Colonic mucosa (tissue), 4 donors: ENCODE data around the gene ZFHX3. TPM values are rescaled to one million over a fixed set of nuclear protein-coding genes. Genes with fewer than 3 reads are reported as not detected.

ENCODE experiments used
- DNase-seq: peaks from one replicate; pipeline ENCODE4 v3.0.0-alpha.2; 2020
- H3K27ac ChIP-seq: fragments of 200-600 bp; one replicate; pipeline ENCODE4 v1.8.0; 2021
- H3K27me3 ChIP-seq: fragments of 200-600 bp; one replicate; pipeline ENCODE4 v1.8.0; 2021
- H3K36me3 ChIP-seq: fragments of 200-600 bp; one replicate; pipeline ENCODE4 v1.8.0; 2021
- H3K4me1 ChIP-seq: fragments of 200-600 bp; one replicate; pipeline ENCODE4 v1.8.0; 2021; ENCODE audit warnings: mild to moderate bottlenecking
- H3K4me3 ChIP-seq: fragments of 200-600 bp; one replicate; pipeline ENCODE4 v1.8.0; 2021
- H3K9ac ChIP-seq, 2 donors: one replicate each; pipeline ENCODE4 v1.7.0; 2013; ENCODE audit warnings: control low read depth in 2 of 2, low read depth in 2 of 2, low read length in 2 of 2
- H3K9me3 ChIP-seq: fragments of 200-600 bp; one replicate; pipeline ENCODE4 v1.8.0; 2021
- intact Hi-C: fragments of 100-400 bp; cut with DNase I; formaldehyde crosslinking; loops from one replicate; pipeline ENCODE4 v1.14.1; 2022
- total RNA-seq, 2 donors: library from RNA; stranded (reverse); fragmentation: NEBNext Ultra II Directional in 1 of 2; extraction: Animal tissue kit (Norgen Biotek cat#: 25700) in 1 of 2; gene quantifications; one replicate each; pipeline ENCODE4 v1.2.1, GENCODE V29; 2021
- TF ChIP-seq, protein P1 (sequence below): fragments of 200-600 bp; IDR thresholded peaks from one replicate; pipeline ENCODE4 v1.8.0; 2022; ENCODE audit warnings: antibody characterized with exemption, mild to moderate bottlenecking
- donor health status: healthy.
- donor health status: DM: no; HTN: no; CAD: no.
- donor health status: DM: no; HTN: no; CAD: no.

ZFHX3 gene
- total RNA-seq, 2 donors from 2014 or later, result 10.5 to 12.8 TPM

- no peak overlapping the region for H3K9ac ChIP-seq
- intact Hi-C loops, result no loop called here
Observed at GRCh38 chr16:73051226-73051625, 3.3 kb upstream of the ZFHX3 start.

DNA sequence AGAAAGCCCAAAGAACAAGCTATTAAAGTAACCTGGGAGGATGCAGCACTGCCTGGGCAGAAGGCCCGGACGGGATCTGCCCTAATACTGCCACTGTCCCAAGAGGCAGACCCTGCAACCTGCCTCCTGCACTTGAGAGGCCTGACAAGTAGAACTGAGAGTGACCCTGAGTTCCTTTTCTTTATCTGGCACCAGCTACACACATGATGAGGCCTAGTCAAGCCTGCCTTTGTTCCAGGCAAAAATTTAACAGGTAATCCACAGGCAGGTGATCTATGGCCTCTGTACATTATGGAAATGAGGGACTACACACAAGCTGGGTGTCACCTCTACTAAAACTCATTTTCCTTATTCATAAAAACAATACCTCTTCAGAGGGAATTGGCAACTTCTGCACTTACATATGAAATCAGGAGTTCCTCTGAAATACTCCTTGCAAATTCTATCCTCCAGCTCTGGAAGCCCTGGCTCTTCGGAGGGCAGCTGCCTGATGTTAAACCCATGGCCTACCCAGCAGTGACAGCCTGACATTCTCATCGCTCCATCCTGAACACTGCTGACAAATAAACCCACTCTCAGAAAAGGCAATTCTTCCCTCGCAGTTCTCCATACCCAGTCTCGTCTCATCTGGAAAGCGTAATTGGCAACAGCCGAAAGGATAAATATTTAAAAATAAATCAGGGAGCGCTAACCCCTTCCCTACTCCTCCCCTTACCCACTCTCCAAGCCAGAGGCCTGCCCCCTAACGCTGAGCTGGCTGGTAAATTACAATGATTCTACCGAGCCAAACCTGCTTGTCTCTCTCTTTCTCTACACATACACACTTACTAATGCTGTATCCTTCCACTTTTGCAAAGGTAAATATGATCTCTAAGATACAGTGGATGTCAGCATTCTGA is 2.5 kb upstream of the ZFHX3 start:
- no peak for DNase-seq
- H3K9me3 ChIP-seq, result no peaks in the 10 kb centered on the region
- no peaks in the 10 kb centered on the region for H3K36me3 ChIP-seq
- TF ChIP-seq, protein P1, sequence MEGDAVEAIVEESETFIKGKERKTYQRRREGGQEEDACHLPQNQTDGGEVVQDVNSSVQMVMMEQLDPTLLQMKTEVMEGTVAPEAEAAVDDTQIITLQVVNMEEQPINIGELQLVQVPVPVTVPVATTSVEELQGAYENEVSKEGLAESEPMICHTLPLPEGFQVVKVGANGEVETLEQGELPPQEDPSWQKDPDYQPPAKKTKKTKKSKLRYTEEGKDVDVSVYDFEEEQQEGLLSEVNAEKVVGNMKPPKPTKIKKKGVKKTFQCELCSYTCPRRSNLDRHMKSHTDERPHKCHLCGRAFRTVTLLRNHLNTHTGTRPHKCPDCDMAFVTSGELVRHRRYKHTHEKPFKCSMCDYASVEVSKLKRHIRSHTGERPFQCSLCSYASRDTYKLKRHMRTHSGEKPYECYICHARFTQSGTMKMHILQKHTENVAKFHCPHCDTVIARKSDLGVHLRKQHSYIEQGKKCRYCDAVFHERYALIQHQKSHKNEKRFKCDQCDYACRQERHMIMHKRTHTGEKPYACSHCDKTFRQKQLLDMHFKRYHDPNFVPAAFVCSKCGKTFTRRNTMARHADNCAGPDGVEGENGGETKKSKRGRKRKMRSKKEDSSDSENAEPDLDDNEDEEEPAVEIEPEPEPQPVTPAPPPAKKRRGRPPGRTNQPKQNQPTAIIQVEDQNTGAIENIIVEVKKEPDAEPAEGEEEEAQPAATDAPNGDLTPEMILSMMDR, result no peak
- peaks cover 11% of the 10 kb centered on the region for H3K4me1 ChIP-seq
- no peak overlapping the region for H3K4me3 ChIP-seq
- peak overlapping the region; percentile 37 to 74 for H3K9ac ChIP-seq
- H3K27ac ChIP-seq, result peak overlapping the region; percentile 52
- intact Hi-C loops, result no loop called here
- no peaks in the 10 kb centered on the region for H3K27me3 ChIP-seq

More at GRCh38 chr16:73051226-73051625, 3.3 kb upstream of the ZFHX3 start:
- Histone ChIP-seq H3K9me3 (no peaks in the 10 kb centered on the region), H3K4me1 (peaks cover 11% of the 10 kb centered on the region), H3K27ac (peak overlapping the region; percentile 52), H3K36me3 (no peaks in the 10 kb centered on the region), H3K4me3 (no peak overlapping the region), H3K27me3 (no peaks in the 10 kb centered on the region)
- no peak for DNase-seq
- TF ChIP-seq, protein P1, result no peak

GRCh38 chr16:73049511-73049910 is 1.6 kb upstream of the ZFHX3 start:
- Histone ChIP-seq H3K4me3 (no peak overlapping the region), H3K27me3 (no peaks in the 10 kb centered on the region), H3K4me1 (peaks cover 4% of the 10 kb centered on the region), H3K27ac (no peak overlapping the region), H3K9me3 (no peaks in the 10 kb centered on the region), H3K9ac (peak overlapping the region in 1 of 2 donors; percentile 93), H3K36me3 (no peaks in the 10 kb centered on the region)
- TF ChIP-seq, protein P1, result no peak
- intact Hi-C loops, result loop anchor here (10.0 kb wide), 1 partner anchor 215 kb away; no protein-coding TSS in a partner anchor
- no peak for DNase-seq

- intact Hi-C loops, result loop anchor here (10.0 kb wide), 1 partner anchor 214 kb away; no protein-coding TSS in a partner anchor
- peaks cover 4% of the 10 kb centered on the region for H3K4me1 ChIP-seq
- no peaks in the 10 kb centered on the region for H3K9me3 ChIP-seq
- H3K4me3 ChIP-seq, result no peak overlapping the region
- peak overlapping the region; percentile 88 for H3K27ac ChIP-seq
- DNase-seq, result no peak
- H3K36me3 ChIP-seq, result no peaks in the 10 kb centered on the region
- TF ChIP-seq, protein P1, result no peak
- peak overlapping the region in 1 of 2 donors; percentile 93 for H3K9ac ChIP-seq
- no peaks in the 10 kb centered on the region for H3K27me3 ChIP-seq
Observed at GRCh38 chr16:73049091-73049490, 1.2 kb upstream of the ZFHX3 start.

DNA sequence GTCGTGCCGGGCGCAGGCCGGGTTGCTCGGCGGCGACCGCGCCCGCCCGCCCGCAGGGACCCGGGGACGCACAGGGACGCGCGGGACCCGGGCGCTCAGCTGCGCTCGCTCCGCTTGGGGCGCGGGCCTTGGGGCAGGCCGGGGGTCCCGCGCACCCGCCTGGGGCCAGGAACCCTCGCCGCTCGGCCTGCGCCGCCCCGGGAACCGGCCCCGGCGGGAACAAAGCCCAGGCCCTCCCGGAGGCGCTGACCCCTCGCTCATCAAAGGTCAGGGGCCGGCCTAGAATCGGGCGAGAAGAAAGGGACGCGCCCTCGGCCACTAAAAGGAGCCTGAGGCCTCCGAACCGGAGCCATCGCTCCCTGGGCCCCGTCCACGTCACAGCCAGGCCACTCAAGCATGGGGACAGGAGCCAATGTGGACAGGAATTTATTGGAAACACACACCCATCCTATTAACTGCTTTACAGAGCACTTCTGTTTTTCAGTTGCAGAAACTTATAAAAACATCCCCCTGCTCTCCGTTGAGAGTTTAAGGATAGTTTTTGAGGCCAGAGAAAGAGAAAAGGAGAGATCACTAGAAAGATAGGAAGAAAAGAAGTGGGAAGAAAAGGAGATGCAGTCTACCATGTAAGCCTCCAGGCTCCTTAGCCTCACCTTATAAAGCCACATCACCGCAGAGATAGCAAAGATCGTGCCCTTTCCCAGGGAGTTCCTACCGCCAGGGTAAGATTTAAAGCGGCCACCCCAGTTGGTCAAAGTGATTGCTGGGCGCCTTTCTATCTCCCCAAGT is 558 bp upstream of the ZFHX3 start:
- Histone ChIP-seq H3K4me1 (peaks cover 4% of the 10 kb centered on the region), H3K9me3 (no peaks in the 10 kb centered on the region), H3K36me3 (no peaks in the 10 kb centered on the region), H3K27me3 (no peaks in the 10 kb centered on the region), H3K27ac (peak overlapping the region; percentile 88), H3K9ac (peak overlapping the region; percentile 77 to 93), H3K4me3 (peak overlapping the region; percentile 90)
- intact Hi-C loops, result loop anchor here (10.0 kb wide), 1 partner anchor 214 kb away; no protein-coding TSS in a partner anchor
- TF ChIP-seq, protein P1, result no peak
- no peak for DNase-seq
